ENCODE data around the gene DUSP11.

DUSP11 gene

DNA sequence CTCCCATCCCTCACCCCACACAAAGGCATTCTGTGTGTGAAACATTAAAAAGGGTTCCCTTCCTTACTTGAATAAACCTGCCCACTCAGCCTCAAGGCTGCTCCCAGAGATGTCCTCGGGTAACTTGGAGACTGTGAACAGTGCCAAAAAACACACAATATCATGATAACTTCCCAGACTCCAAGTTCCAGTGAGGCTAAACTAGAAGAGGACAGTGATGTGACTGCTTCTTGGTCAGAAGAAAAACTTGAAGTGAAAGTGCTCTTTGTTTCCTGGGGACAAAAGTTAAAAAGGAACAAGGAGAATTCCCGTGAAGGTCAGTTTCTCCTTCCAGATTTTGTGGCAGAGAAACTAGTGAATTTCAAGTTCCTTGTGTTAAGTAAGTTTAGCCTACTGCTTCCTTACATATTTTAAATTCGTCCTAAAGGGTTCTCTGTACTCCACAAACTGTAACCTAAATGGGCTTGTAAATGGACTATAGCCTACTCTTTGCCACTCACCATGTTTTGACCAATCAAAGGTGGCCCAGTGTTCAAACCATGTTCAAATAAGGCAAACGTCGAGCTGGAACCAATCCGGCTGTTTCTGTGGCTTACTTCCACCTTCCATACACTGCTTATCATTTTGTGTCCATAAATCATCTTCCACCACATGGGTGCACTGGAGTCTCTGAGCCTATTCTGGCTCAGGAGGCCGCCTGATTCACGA, 63.2 kb downstream of the DUSP11 start:
- peak in 1 of 2 experiments; percentile 9 for DNase-seq

DNA sequence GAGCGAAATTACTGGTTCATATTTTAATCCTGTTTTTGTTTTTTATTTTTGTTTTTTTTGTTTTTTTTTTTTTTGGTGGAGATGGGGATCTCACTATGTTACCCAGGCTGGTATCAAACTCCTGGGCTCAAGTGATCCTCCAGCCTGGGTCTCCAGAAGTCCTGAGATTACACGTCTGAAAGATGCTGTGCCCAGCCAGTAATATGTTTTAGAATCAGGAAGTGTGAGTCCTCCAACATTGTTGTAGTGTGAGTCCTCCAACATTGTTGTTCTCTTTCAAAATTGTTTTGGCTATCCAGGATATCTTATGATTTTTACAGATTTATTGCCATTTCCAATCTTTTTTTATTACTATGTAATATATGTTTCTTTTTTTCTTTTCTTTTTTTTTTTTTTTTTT, 65.8 kb downstream of the DUSP11 start:
- no peak for DNase-seq

Data from SHP77 (cell line).